K562 (cell line): ENCODE data around the gene ADCYAP1. TPM values are rescaled to one million over a fixed set of nuclear protein-coding genes. Genes with fewer than 3 reads are reported as not detected.

Source experiments
- ARID2 ChIP-seq: fragments of 450-650 bp; IDR thresholded peaks from 2 replicates; pipeline ENCODE4 v1.6.1; 2017; ENCODE audit warnings: antibody characterized with exemption, mild to moderate bottlenecking
- CHD7 ChIP-seq: fragments of 200-600 bp; sonication (generic); IDR thresholded peaks from one replicate; pipeline ENCODE4 v1.6.1; 2012; ENCODE audit warnings: mild to moderate bottlenecking, low read depth, low read length, inconsistent platforms
- CREM ChIP-seq: IDR thresholded peaks from 2 replicates; pipeline ENCODE4 v1.6.1; 2014; ENCODE audit warnings: antibody characterized with exemption, low read depth
- EGR1 ChIP-seq: fragments of 450-650 bp; conservative IDR thresholded peaks from 2 replicates; pipeline ENCODE4 v1.6.1; 2017; ENCODE audit warnings: mild to moderate bottlenecking
- ETV6 ChIP-seq, 3 experiments: fragments of 150-350 bp in 1 of 3; sonication (generic) in 1 of 3; formaldehyde crosslinking in 1 of 3; IDR thresholded peaks; 2 replicates each; pipeline versions ENCODE4 v1.6.1 to v1.8.0; 2014 to 2022; ENCODE audit warnings: borderline replicate concordance in 2 of 3, low read depth in 2 of 3, antibody characterized with exemption in 1 of 3, low read length in 1 of 3, mild to moderate bottlenecking in 1 of 3, missing genetic modification reagents in 1 of 3
- HDAC8 ChIP-seq: fragments of 450-650 bp; IDR thresholded peaks from 2 replicates; pipeline ENCODE4 v1.6.1; 2016; ENCODE audit warnings: mild to moderate bottlenecking, missing genetic modification characterization, moderate library complexity, missing compliant biosample characterization
- HIVEP1 ChIP-seq: fragments of 250-450 bp; sonication (Bioruptor Pico); IDR thresholded peaks from 2 replicates; pipeline ENCODE4 v1.4.0; 2020; ENCODE audit warnings: mild to moderate bottlenecking
- HNRNPL ChIP-seq: fragments of 200-400 bp; formaldehyde crosslinking; IDR thresholded peaks from 2 replicates; pipeline ENCODE4 v1.6.1; 2017; ENCODE audit warnings: low read depth, mild to moderate bottlenecking, low read length
- KDM4B ChIP-seq, 2 experiments: fragments of 450-650 bp in 1 of 2; sonication (generic) in 1 of 2; IDR thresholded peaks; 2 replicates each; pipeline ENCODE4 v1.6.1; 2016 to 2017; ENCODE audit warnings: borderline replicate concordance in 2 of 2, antibody characterized with exemption in 1 of 2, low read depth in 1 of 2, mild to moderate bottlenecking in 1 of 2
- MAZ ChIP-seq, 2 experiments: fragments of 450-650 bp in 1 of 2; sonication (generic) in 1 of 2; formaldehyde crosslinking; IDR thresholded peaks in 1 of 2; conservative IDR thresholded peaks in 1 of 2; 2 replicates each; pipeline versions ENCODE4 v1.4.0 to v1.5.0; 2020; ENCODE audit warnings: mild to moderate bottlenecking in 1 of 2, missing genetic modification reagents in 1 of 2
- PHB2 ChIP-seq: fragments of 450-650 bp; IDR thresholded peaks from 2 replicates; pipeline ENCODE4 v1.6.1; 2017; ENCODE audit warnings: low read depth
- PTTG1 ChIP-seq: fragments of 450-650 bp; IDR thresholded peaks from 2 replicates; pipeline ENCODE4 v1.6.1; 2016; ENCODE audit warnings: low read depth, mild to moderate bottlenecking, missing genetic modification characterization, missing compliant biosample characterization
- RCOR1 ChIP-seq, 2 experiments: IDR thresholded peaks; 2 replicates each; pipeline ENCODE4 v1.6.1; 2012; ENCODE audit warnings: low read depth in 2 of 2, low read length in 2 of 2, borderline replicate concordance in 1 of 2, improper control_type of control experiment in 1 of 2
- TEAD4 ChIP-seq, 2 experiments: sonication (generic) in 1 of 2; formaldehyde crosslinking in 1 of 2; IDR thresholded peaks; 2 replicates each; pipeline versions ENCODE4 v1.6.1 to v1.8.0; 2012 to 2022; ENCODE audit warnings: borderline replicate concordance in 1 of 2, inconsistent platforms in 1 of 2, low read length in 1 of 2, mild to moderate bottlenecking in 1 of 2, missing genetic modification reagents in 1 of 2
- THRAP3 ChIP-seq: fragments of 450-650 bp; IDR thresholded peaks from 2 replicates; pipeline ENCODE4 v1.6.1; 2016; ENCODE audit warnings: mild to moderate bottlenecking, inconsistent platforms, borderline replicate concordance
- ZKSCAN8 ChIP-seq: fragments of 200-800 bp; sonication (Bioruptor generic); IDR thresholded peaks from 2 replicates; pipeline ENCODE4 v1.6.1; 2016; ENCODE audit warnings: missing genetic modification characterization, missing compliant biosample characterization
- polyA plus RNA-seq, 8 experiments: library from polyadenylated mRNA; depleted of rRNA in 4 of 8; stranded (reverse) in 5 of 8; unstranded in 3 of 8; fragments of >200 nt; fragmentation: Nextera tagmentation in 2 of 8; fragmentation: Illumina TruSeq in 1 of 8; extraction: Ambion mirVana in 2 of 8; extraction: Trizol in 1 of 8; gene quantifications; 2 replicates each; pipeline versions ENCODE4 v1.2.1 to v1.2.3, GENCODE V29; 2011 to 2014; ENCODE audit warnings: inconsistent platforms in 1 of 8, missing spikeins in 1 of 8
- total RNA-seq, 7 experiments: library from RNA; depleted of rRNA in 6 of 7; stranded (reverse); fragments of >200 nt in 6 of 7; fragmentation: Illumina TruSeq in 2 of 7; extraction: Trizol in 2 of 7; gene quantifications; 2 replicates each; pipeline versions ENCODE4 v1.2.1 to v1.2.3, GENCODE V29; 2011 to 2021; ENCODE audit warnings: low replicate concordance in 1 of 7
- TF ChIP-seq, protein P1 (sequence below): fragments of 250-450 bp; sonication (Bioruptor Pico); IDR thresholded peaks from 2 replicates; pipeline ENCODE4 v1.8.0; 2021; ENCODE audit warnings: moderate library complexity, mild to moderate bottlenecking, inconsistent platforms

Gene ADCYAP1
- total and polyA plus RNA-seq, 9 of the 15 experiments (the other 6 are each of a cell fraction or from before 2014, with no cell fraction given): 0.03 TPM; not detected in 8

GRCh38 chr18:864872-865273, 39.8 kb upstream of the ADCYAP1 start (continued):
- TF ChIP-seq CHD7 (no peak), TEAD4 (IDR thresholded peaks at IDR 0.05; ENCODE audit: low read length) (no peak; the same call in 1 of the 2 replicates), TEAD4 (CRISPR knock-in tag; IDR thresholded peaks at IDR 0.05; ENCODE audit: borderline replicate concordance) (no peak), ETV6 (IDR thresholded peaks at IDR 0.05; ENCODE audit: borderline replicate concordance in 1 of 2, low read depth in 2 of 2, low read length in 1 of 2) (no peak), ETV6 (CRISPR knock-in tag; IDR thresholded peaks at IDR 0.05; ENCODE audit: borderline replicate concordance) (no peak), ZKSCAN8 (CRISPR knock-in tag) (no peak), RCOR1 (IDR thresholded peaks at IDR 0.05; ENCODE audit: borderline replicate concordance in 1 of 2, low read depth in 2 of 2, low read length in 2 of 2) (peak in 1 of 2 experiments; percentile 86; a peak in 2 of 4 replicates), THRAP3 (no peak), PHB2 (no peak), KDM4B (IDR thresholded peaks at IDR 0.05; ENCODE audit: borderline replicate concordance in 2 of 2, low read depth in 1 of 2) (no peak), MAZ (CRISPR knock-in tag; conservative IDR thresholded peaks at IDR 0.05 in 1 of 2, IDR thresholded peaks at IDR 0.05 in 1 of 2) (0 out of 4 replicates have a peak, but pooled peaks have one; percentile 12 to 14), HNRNPL (no peak), CREM (peak; percentile 75), ARID2 (peak; percentile 81), HIVEP1 (CRISPR knock-in tag) (0 out of 2 replicates have a peak, but pooled peaks have one; percentile 33), PTTG1 (tag) (no peak), EGR1 (no peak), HDAC8 (tag) (no peak)
- TF ChIP-seq, protein P1, sequence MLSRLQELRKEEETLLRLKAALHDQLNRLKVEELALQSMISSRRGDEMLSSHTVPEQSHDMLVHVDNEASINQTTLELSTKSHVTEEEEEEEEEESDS (CRISPR knock-in tag): no peak
